ENCODE results near the gene TMBIM1.

The TMBIM1 gene

DNA sequence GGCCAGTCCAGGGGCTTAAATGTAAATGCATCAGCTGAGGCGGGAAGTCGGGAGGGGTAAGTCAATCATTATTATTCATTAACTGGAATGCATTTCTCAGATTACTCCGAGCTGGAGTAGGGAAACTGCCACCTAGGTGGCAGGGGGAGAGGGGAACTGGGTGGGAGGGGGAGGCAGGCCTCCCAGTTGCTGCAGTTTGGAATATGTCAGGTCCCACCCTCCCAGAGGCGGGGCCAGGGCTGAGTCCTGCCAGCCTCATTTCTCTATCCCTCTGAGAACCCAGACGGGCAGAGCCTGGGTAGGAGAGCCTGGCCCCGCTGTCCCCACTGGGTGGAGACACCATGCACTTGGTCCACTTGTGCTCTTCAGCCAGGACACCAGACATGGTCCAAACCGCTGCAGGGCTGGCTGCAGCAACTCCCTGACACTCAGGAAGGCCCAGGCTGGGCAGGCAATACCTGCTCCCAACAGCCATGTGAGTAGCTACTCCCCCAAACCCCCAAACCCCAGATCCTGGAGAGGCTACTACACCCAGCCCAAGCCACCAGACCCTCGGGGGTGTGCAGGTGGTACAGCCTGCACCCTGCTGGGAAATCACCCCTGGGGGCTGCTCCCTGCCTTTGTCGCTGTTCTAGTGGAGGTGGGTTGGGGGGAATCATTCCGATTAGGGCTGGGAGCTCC, 31.4 kb downstream of the TMBIM1 start, which contains the start of gene GPBAR1:
Gene GPBAR1, plus strand, starts transcription at position 274 of the 681 bp plus-strand sequence. CDS start 1,710 bp downstream, outside the sequence.
- H3K9ac ChIP-seq (ENCODE audit: low read length): no peak within 1 kb of the TSS
- 0 out of 2 replicates have a peak, but pooled peaks cover 3% of the 10 kb centered on the region for H3K79me2 ChIP-seq (ENCODE audit: low read length)
- H3K36me3 ChIP-seq (replicated peaks; ENCODE audit: insufficient read depth, low read length): no peaks in the 10 kb centered on the region
- no peak for DNase-seq
- H3K4me1 ChIP-seq (ENCODE audit: low read length): peaks cover 40% of the 10 kb centered on the region
- peak within 1 kb of the TSS; percentile 20; the same call in 1 of the 2 replicates for H3K27ac ChIP-seq (ENCODE audit: low read length)
- H4K20me1 ChIP-seq (ENCODE audit: insufficient read depth, low read length): no peaks in the 10 kb centered on the region
- no peaks in the 10 kb centered on the region for H3K27me3 ChIP-seq (replicated peaks; ENCODE audit: insufficient read depth, low read length)
- TF ChIP-seq, protein P1, sequence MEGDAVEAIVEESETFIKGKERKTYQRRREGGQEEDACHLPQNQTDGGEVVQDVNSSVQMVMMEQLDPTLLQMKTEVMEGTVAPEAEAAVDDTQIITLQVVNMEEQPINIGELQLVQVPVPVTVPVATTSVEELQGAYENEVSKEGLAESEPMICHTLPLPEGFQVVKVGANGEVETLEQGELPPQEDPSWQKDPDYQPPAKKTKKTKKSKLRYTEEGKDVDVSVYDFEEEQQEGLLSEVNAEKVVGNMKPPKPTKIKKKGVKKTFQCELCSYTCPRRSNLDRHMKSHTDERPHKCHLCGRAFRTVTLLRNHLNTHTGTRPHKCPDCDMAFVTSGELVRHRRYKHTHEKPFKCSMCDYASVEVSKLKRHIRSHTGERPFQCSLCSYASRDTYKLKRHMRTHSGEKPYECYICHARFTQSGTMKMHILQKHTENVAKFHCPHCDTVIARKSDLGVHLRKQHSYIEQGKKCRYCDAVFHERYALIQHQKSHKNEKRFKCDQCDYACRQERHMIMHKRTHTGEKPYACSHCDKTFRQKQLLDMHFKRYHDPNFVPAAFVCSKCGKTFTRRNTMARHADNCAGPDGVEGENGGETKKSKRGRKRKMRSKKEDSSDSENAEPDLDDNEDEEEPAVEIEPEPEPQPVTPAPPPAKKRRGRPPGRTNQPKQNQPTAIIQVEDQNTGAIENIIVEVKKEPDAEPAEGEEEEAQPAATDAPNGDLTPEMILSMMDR (IDR thresholded peaks at IDR 0.05; ENCODE audit: low read length): no peak
- TF ChIP-seq EZH2 (optimal IDR thresholded peaks at IDR 0.05; ENCODE audit: low read depth, low read length) (no peak), EZH2phosphoT487 (IDR thresholded peaks at IDR 0.05; ENCODE audit: low read length) (no peak)
- no peaks in the 10 kb centered on the region for H3K9me2 ChIP-seq (replicated peaks; ENCODE audit: insufficient read depth, low read length)
- peak within 1 kb of the TSS; percentile 25 for H3K4me2 ChIP-seq (ENCODE audit: low read depth, low read length)
- no peaks in the 10 kb centered on the region for H3K9me3 ChIP-seq (replicated peaks; ENCODE audit: insufficient read depth, low read length)
- peaks cover 17% of the 10 kb centered on the region for H3F3A ChIP-seq (ENCODE audit: insufficient read depth, low read length)
- no peak within 1 kb of the TSS for H2AFZ ChIP-seq (ENCODE audit: low read length)
- H3K4me3 ChIP-seq (ENCODE audit: low read length): no peak within 1 kb of the TSS

DNA sequence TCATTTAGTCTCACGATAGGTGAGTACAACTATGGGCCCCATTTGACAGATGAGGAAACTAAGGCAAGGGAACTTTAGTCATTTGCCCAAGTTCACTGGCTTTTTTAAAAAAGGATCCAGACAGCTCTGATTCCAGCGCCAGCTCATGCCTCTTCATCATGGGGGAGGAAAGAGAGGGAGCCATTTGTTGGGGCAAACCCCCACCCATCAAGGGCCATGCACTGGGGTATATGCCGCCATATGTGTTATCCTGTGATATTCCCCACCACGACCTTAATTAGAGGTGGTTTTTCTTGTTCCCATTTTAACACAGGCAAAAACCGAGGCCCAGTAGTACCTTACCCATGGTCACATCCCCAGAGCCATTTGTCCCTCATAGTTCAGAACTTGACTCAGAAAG, 32.1 kb downstream of the TMBIM1 start:
- Histone ChIP-seq H3K27ac (ENCODE audit: low read length) (peak overlapping the region; percentile 20; the same call in 1 of the 2 replicates), H3K9ac (ENCODE audit: low read length) (no peak overlapping the region), H3K4me1 (ENCODE audit: low read length) (peaks cover 40% of the 10 kb centered on the region), H3K4me3 (ENCODE audit: low read length) (no peak overlapping the region), H3K27me3 (replicated peaks; ENCODE audit: insufficient read depth, low read length) (no peaks in the 10 kb centered on the region), H3K9me2 (replicated peaks; ENCODE audit: insufficient read depth, low read length) (no peaks in the 10 kb centered on the region), H3K4me2 (ENCODE audit: low read depth, low read length) (peak overlapping the region; percentile 25; the same call in 1 of the 2 replicates), H3K36me3 (replicated peaks; ENCODE audit: insufficient read depth, low read length) (peaks cover 5% of the 10 kb centered on the region; the same call in 1 of the 2 replicates), H3F3A (ENCODE audit: insufficient read depth, low read length) (peaks cover 24% of the 10 kb centered on the region), H3K9me3 (replicated peaks; ENCODE audit: insufficient read depth, low read length) (no peaks in the 10 kb centered on the region), H2AFZ (ENCODE audit: low read length) (no peak overlapping the region), H4K20me1 (ENCODE audit: insufficient read depth, low read length) (no peaks in the 10 kb centered on the region), H3K79me2 (ENCODE audit: low read length) (0 out of 2 replicates have a peak, but pooled peaks cover 3% of the 10 kb centered on the region)
- TF ChIP-seq, protein P1 (IDR thresholded peaks at IDR 0.05; ENCODE audit: low read length): no peak
- TF ChIP-seq EZH2phosphoT487 (IDR thresholded peaks at IDR 0.05; ENCODE audit: low read length) (no peak), EZH2 (optimal IDR thresholded peaks at IDR 0.05; ENCODE audit: low read depth, low read length) (no peak)
- DNase-seq: no peak

DNA sequence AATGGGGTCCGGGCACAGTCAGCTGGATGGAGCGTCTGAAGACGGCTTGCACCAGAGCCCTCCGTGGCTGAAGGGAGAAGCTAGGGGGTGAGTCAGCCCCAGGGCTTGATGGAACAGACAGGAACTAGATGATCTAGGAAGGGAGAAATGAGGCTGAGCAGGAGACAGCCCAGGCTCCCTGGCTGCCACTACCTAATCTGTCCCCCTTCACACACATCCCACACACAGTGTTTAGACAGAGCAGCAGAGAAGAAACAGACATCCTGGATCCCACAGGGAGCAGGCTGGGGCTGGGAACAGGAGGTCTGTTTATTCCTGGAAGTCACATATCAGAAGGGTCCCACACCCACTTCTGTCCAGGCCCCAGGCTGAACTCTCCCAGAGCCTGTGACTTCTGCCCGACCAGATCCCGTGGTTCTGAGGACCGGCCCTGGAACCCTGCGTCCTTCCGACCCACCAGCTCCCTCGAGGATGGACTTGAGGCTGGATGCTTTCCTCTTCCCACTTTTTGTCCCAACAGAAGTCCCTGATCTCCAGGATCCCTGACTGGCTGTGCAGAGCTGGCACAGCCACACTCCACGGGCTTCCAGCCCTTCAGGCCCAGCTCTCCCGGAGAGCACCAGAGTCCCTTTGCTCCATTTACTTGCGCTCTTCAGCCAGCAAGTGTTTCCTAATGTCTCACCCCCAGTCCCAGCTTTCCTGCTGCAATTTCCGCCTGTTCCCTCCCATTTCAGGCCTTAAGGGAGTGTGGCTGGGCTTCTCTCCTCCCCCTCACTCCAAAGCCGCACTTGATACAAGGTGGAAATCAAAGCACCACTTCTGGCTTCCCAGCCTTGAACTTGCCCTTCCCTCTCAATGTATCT, 33.0 kb downstream of the TMBIM1 start:
- H2AFZ ChIP-seq (ENCODE audit: low read length): no peak overlapping the region
- H3K4me1 ChIP-seq (ENCODE audit: low read length): peaks cover 36% of the 10 kb centered on the region
- no peak for DNase-seq
- H3K36me3 ChIP-seq (replicated peaks; ENCODE audit: insufficient read depth, low read length): peaks cover 5% of the 10 kb centered on the region; the same call in 1 of the 2 replicates
- no peaks in the 10 kb centered on the region for H3K27me3 ChIP-seq (replicated peaks; ENCODE audit: insufficient read depth, low read length)
- H3K9ac ChIP-seq (ENCODE audit: low read length): no peak overlapping the region
- H3K4me2 ChIP-seq (ENCODE audit: low read depth, low read length): no peak overlapping the region
- peaks cover 32% of the 10 kb centered on the region for H3F3A ChIP-seq (ENCODE audit: insufficient read depth, low read length)
- H4K20me1 ChIP-seq (ENCODE audit: insufficient read depth, low read length): no peaks in the 10 kb centered on the region
- H3K4me3 ChIP-seq (ENCODE audit: low read length): no peak overlapping the region
- H3K79me2 ChIP-seq (ENCODE audit: low read length): 0 out of 2 replicates have a peak, but pooled peaks cover 3% of the 10 kb centered on the region
- H3K9me3 ChIP-seq (replicated peaks; ENCODE audit: insufficient read depth, low read length): no peaks in the 10 kb centered on the region
- H3K27ac ChIP-seq (ENCODE audit: low read length): no peak overlapping the region
- no peaks in the 10 kb centered on the region for H3K9me2 ChIP-seq (replicated peaks; ENCODE audit: insufficient read depth, low read length)
- TF ChIP-seq, protein P1 (IDR thresholded peaks at IDR 0.05; ENCODE audit: low read length): no peak
- TF ChIP-seq EZH2 (optimal IDR thresholded peaks at IDR 0.05; ENCODE audit: low read depth, low read length): no peak
- no peak for TF ChIP-seq EZH2phosphoT487 (IDR thresholded peaks at IDR 0.05; ENCODE audit: low read length)

All from MM.1S (cell line).